ENCODE measurements around the gene SHTN1. TPM values are rescaled to one million over a fixed set of nuclear protein-coding genes. Genes with fewer than 3 reads are reported as not detected.
A peak's percentile ranks its signal among the peaks of the same experiment; 100 is the strongest.

Gene SHTN1
- total RNA-seq, 1 experiment from 2014 or later: 9.0 TPM

DNA sequence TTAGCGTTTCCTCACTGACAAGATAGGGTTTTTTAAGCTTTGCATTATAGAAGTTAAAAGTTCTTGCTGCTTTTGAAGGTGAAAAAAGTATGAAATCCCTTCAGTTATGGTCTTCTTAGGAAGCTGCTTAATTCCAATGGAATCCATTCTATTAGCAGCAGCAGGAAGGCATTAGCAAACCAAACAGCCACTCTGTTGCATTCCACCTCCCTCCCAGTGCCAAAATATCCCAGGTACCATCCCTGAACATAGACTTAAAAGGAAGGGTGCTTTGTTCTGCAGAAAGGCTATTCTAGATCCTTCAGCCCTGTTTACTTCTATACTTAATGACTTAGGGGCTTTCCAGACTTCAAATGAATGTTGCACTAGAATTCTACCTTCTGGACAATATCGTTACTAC is 131.9 kb downstream of the SHTN1 start:
- no peak for DNase-seq (ENCODE audit: low read depth)

DNA sequence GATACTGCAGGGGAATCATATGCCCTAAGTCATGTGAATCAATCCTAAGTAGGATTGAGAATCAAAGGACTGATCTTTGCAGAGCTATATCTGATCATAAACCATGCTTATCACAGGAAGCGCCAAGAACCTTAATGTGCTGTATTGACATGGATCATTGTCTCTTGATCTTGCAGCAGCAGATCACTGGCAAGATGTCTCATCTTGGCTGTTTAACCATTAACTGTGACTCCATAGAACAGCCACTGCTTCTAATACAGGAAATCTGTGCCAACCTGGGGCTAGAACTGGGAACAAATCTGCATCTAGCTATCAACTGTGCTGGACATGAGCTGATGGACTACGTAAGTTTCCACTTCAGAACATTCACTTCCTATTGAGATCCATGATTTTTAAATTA is 134.0 kb downstream of the SHTN1 start:
- DNase-seq (ENCODE audit: low read depth): no peak

DNA sequence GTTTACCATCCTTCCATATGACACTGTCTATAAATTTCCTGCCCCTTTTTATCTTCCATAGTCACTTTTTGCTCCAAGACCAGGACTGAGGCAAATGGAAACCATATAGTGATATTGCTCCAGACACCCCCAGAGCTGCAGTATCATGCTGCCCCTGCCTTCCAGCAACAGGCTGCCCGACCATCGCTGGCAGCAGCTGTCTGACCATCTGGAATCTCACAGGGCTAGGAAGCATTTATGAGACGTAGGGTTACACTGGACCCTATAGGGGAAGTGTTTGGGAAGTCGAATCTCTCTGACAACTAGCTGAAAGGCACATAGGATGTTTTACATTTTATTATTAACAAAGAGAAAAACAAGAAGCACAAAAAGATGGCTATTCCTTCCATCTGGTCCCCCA is 136.3 kb downstream of the SHTN1 start:
- no peak for DNase-seq (ENCODE audit: low read depth)

DNA sequence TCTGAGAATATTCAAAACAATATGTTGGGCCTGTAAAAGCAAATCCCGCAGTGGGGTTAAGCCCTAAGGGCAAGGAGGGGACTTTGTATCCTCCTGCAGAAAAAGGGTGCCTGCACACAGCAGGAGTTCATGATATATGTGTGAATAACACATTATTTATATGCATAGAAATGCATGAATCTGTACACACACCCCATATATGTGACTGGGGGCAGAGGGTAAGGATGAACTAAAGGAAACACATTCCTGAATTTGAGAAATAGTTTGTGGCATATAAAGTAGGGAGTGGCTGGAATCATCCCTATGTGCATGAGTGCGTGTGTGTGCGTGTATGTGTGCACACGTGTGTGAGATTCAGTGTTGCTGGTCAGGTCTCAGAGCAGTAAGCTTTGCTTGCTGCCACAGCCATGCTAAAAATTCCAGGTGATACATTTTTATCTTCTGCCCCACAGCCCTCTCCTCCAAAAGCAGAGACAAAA is 136.8 kb downstream of the SHTN1 start:
- no peak for DNase-seq (ENCODE audit: low read depth)

DNA sequence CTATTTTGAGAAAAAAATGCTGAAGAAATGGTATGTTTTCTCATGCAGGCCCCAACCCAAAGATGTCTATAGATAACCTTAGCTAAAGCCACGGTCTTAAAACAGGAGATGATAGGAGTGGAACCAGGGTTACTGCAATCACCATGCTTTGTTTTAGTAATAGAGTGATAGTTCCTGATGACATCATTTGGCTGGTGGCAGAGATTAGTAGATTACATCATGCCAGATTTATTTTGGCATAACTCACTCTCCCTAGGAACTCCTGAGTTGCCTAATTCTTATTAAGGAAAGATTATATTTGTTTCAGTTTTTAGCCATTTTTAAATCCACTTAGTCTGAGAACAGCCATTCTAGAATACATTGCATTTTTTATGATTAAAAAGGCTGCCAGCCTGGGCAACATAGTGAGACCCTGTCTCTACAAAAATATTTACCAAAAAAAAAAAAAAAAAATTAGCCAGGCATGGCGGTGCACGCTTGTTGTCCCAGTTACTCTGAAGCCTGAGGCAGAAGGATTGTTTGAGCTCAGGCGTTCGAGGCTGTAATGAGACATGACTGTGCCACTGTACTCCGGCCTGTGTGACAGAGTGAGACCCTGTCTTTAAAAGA is 137.9 kb downstream of the SHTN1 start:
- no peak for DNase-seq (ENCODE audit: low read depth)

DNA sequence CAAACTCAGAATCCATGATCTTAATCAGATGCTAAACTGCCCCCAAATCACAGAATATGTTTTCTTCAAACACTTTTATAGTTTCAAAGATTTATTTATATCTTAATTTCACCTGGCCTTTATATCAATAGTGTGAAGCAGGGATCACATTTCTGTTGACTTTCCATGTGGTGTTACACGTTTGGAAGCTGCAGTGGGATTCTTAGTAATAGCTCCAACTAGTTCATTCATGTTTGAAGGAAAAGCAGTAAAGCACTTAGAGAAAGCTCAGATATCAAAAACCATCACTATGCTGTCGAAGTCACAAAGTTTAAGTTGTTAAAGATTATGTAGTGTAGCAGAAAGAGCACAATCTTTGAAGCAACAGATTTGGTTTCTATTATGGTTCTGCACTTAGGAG is 138.9 kb downstream of the SHTN1 start:
- no peak for DNase-seq (ENCODE audit: low read depth)

DNA sequence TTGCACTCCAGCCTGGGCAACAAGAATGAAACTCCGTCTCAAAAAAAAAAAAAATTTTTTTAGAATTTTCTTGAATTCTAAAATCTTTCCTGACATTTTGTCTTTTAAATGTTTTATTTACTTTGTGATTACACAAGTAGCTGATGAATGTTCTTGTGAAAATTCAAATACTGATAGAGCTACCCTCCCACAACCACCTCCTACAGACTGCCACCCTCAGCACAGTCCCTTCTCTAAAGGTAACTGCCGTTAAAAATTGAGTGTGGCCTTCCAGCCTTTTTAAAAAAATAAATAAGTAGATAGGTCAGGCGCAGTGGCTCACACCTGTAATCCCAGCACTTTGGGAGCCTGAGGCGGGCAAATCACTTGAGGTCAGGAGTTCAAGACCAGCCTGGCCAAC is 140.6 kb downstream of the SHTN1 start:
- DNase-seq (ENCODE audit: low read depth): no peak

DNA sequence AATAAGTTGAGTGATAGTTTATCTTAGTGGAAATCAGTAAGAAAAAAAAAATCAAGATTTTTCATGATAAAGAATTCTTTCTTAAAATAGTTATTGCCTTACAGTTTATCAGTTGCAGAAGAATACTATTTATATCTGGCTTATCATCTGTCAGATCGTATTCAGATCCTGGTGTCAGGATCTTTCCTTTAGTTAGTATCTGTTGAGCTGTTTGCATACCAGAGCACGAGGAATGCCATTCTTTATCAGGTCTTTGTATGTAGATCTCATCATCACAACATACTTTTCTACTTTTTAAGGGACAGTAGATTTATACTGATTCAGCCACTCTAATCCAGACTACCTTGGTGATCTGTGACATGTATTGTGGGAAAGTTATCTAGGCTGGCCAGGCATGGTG is 143.2 kb downstream of the SHTN1 start:
- DNase-seq (ENCODE audit: low read depth): no peak

DNA sequence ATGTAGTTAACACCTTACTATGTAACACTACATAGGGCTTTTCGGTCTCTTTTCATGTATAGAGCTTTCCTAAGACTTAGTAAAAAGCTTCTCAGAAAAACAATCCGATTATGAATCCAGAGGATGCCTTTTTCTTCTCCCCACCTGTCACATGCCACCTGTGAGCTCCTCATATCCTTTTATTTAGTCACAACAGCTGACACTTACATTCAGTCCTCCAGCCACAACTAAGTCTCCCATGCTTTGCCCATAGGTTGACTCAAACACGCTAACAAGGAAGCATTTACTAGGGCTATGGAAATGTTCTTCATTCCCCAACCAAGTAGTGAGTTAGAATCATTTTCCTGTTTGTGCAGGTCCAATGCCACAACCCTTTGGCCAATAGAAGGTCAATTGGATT is 147.8 kb downstream of the SHTN1 start:
- no peak for DNase-seq (ENCODE audit: low read depth)

DNA sequence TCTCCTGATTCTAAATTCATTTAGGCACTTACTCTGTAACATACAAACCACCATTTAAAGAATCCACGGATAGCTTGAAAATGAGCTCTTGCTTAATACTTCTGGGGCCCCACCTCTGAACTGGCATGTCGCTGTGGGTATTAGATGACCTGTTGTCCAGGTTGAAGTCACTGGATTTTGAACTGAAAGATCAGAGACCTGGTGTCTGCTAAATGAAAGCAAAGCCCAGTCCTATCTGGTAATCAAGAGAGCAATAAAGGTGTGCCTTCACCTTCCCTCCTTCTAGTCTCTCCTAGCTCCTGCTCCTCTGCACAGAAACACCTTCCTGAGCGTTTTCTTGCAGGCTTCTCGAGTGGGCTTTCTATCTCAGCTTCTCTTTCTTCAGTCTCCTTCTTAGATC is 151.3 kb downstream of the SHTN1 start:
- DNase-seq (ENCODE audit: low read depth): no peak

DNA sequence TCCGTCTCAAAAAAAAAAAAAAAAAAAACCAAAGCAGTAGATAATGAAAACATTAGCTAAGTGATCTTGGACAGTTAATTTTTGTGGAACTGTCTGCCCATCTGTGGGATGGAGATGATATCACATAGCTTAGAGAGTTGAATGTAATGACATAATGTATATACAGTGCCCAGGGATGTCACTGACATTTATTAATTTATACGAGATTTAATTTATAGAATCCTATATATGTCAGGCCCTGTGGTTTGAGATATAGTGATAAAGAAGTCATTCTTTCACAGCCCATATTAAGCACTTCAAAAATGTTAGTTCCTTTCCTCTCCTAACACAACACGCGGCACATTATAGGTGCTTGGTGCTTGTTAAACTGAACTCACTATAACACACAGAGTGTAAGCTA is 151.7 kb downstream of the SHTN1 start:
- DNase-seq (ENCODE audit: low read depth): no peak

DNA sequence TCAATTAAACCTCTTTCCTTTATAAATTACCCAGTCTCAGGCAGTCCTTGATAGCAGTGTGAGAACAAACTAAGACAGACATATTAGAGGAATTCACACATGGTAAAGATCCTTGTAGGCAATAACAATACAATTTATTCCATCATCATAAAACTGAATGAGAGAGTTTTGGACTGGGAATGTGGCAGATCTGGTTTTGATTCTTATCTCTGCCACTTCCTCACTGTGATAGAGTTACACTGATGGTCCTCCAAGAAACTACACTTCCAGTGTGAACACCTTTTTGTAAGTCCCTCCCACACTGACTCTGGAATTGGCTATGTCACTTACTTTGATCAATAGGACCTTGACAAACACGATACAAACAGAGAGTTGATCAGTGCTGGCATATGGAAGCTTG is 152.7 kb downstream of the SHTN1 start:
- no peak for DNase-seq (ENCODE audit: low read depth)

DNA sequence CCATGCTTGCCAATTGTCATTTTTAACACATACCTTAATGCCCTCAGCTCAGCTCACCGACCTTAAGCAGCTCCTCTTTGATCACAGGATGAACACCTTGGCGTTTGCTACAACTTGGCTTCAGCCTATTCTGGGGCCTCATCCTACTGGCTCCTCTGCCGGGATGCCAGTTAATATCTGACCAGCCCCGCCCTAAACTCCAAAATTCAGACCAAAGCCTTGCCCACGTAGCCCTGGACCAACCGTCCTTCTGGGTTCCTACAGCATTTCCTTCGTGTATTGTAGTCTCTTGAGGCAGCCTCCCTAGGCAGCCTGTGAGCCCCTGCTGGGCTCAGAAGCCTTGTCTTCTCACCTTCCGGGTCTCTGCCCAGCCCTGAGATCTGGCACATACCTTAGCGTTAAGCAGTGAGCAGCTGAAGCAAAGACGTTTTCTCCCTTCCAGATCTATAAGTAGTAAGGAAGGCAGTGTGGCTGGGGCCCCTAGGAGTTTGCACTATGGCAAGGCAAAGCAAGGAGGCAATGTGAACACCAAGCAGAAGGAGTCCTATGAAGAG is 154.9 kb downstream of the SHTN1 start:
- DNase-seq (ENCODE audit: low read depth): no peak

DNA sequence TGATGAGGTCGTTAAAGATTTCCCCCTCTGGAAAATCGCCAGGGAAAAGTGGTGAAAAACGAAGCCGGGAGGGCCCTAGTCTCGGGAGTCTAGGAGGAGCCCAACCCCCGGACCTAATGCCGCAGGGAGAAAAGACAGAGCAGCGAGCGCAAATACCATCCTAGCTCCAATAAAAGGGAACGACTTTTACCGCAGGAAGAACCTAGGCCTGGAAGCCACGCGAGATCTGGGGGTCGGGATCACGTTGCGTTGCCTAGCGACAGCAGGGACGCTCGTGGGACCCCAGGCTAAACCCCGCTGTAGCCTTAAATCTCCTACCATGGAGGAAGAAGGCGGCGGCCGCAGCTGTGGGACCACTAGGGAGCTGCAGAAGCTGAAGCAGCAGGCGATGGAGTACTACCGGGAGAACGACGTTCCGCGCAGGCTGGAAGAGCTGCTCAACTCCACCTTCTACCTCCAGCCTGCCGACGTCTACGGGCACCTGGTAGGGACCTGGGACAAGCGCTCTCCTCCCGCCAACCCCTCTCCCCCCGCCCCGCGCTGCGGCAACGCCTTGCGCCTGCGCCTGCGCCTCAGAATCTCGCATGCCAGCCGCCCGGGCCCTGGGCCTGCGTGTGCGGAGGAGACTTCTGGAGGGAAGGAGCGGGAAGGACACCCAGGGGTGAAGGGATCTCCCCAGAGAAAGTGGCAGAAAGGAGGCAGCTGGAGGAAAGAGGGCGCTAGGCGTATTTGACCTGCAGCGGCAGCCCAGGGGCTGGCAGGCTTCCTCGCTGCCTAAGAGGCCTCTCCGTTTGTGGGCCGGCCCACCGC is 155.5 kb downstream of the SHTN1 start, which contains the start of gene ENO4:
ENO4 (plus strand) TSS at position 252 of the 810 bp plus-strand sequence; CDS start at position 320, 68 bp downstream.
- DNase-seq (ENCODE audit: low read depth): peak; percentile 85

DNA sequence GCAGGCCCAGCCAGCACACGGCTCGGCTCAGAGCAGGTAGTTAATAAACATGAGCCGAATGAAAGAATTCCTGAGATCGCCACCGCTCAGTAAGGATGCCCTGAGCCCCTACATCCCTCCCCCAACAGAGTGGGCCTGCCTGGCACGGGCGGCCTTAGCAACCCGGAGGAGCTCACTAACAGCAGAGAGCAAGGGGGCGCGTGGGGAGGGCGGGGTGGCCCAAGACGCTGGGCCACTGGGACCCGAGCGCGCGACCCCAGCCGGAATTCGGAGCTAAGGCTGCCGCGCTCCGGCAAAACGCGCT is 156.1 kb downstream of the SHTN1 start:
- DNase-seq (ENCODE audit: low read depth): no peak

DNA sequence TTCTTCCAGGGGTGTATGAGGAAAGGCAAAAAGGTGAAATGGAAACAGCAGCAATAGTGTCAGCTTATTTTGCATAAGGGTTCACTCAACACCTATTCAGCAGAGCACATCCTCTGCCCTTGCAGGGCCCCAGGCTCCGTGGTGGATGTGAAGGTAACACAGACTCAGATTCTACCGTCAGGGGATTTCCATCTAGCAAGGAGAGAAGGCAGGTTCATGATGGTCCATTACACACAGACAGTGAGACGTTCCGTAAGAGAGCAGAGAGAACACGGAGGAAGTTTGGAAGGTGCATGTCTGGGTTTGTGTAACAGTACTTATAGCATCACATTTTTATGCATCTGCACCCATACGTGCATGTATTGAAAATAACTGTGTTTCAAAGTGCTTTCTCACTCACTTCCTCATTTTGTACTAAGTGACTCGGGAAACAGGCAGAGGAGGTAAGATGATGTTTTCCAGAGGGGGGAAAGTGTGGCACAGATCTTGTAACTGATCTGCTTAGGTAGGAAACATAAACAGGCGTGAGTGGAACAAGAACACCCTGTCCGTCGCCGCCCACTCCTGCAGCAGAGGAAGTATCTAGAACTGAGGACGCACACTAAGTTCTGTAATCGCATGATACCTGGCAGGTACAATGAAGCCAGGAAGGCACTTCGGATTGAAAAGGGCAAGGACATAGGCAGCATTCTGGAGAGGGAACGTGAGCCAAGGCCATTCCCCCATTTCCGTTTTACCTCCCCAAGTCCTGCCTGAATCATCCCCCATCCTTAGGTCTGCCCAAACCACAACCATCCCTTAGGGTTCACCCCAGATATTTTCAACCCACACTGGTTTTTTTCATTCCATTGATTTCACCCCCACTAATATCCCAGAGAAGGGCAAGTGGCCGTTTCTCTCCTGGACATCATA is 156.7 kb downstream of the SHTN1 start:
- peak; percentile 68 for DNase-seq (ENCODE audit: low read depth)

DNA sequence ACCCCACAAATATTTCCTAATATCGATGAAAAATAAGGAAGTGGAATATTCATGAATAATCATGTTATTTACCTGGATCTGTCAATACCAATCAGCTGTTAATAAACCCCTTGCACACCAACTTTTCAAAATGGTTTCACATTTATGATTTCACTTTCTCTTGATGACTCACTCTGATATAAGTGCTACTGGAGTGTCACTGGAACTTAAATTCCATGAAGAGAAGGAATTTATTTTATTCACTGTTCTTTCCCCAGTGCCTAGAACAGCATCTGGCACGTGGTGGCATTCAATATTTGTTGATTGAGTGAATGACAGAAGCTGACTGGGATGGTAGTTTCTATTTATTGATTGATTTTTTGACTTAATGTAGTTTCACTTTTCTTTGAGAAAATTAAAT is 159.2 kb downstream of the SHTN1 start:
- no peak for DNase-seq (ENCODE audit: low read depth)

DNA sequence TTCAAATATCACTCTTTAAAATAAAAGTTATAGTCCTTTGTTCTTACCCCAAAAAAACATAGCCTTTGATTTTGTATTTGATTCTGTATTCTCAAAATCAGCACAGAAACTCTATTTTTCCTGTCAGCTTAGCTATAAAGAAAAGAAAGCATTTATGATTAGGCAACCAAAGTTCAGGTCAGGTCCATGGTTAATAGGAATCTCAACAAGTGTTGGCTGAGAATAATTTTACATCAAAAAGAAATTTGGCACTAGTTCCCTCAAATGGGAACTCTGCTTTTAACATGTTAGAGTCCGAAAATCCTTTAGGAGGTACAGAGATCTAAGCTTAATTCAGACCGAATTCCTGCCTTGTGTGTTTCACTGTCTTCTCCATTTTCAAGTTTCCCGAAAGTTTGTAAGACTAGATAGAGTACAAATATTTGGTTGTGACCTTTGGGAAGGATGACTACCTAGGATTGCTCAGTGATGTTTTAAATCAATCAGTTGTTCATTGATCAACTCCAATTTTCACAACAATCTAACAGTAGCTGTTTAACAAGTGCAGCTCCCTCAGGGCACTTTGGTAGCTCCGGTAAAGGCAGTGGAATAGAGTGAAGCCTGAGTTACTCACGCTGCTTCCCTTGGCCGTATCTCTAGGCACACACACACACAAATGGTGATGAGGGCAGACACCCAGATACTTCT is 164.5 kb downstream of the SHTN1 start:
- no peak for DNase-seq (ENCODE audit: low read depth)

DNA sequence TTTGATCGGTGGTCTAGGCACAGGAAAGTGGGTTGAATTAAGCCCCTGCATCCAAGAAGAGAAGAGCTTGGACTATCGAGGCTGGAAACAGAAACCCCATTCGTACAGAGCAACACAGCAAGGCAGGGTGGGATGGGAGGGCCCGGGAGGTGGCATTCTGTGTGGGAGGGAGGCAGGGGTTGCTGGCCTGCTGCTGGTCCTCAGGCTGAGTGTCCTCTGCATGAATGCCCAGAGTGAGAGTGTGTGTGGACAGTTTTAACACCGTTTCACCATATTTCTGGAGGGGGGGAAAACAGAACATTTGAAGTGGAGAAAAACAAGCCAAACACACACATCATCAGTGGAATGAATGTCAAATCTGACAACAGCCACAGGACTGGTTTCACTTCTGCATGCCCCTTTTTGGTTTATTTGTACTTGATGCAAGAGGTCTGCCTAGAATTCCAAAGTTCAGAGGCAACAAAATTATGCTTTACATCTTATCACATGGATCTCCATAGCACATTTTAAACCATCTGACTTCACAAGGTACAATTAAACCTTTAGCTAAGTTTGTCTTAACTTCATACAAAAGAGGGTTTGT is 166.8 kb downstream of the SHTN1 start:
- no peak for DNase-seq (ENCODE audit: low read depth)

DNA sequence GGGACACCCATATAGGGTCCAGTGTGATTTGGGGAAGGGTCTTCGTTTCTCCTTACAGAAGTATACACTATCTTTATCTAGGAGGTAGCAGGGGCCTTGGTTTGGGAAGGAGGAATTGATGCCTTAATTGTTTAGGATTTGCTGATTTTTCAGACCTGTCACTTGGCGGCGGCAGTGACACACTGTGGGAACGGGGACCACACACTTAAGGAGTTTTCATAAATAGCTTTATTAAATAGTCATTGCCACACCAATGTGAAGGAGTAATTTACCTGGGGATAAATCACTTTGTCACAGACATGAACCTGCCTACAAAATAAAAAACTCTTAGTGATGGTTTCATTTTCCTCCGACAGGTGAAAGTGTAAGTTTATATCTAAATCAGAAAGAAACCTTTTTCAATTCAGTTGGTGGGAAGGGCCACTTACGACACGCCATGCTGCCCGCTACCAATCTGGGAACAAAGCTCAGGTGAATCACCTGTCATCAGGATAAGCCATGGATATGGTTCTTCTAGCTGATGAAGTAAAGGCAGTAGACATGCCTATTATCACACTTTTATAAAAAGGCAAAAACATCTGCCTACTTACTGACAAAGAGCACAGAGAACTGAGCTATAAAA is 168.0 kb downstream of the SHTN1 start:
- DNase-seq (ENCODE audit: low read depth): no peak

DNA sequence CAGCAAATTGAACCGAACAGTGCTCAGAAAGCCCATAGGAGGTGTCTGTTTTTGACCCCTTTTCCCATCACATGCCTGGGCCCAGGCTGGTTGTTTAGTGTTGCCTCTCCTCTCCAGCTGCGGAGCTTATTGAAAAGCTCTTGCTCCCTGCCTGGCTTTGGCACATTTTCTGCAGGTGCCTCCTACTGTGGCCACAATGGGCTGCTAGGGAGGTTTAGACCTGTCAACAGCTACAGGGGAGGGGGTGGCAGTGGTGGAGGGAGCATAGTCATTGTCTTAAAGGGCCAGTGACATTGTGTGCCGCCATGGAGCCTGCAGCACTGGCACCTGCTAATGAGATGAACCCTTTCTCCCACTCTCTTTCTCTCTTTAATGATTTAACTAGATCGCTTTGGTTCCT is 168.9 kb downstream of the SHTN1 start:
- no peak for DNase-seq (ENCODE audit: low read depth)
